OCI-LY7 (cell line): Measurements from ENCODE around the gene TMEM39A.

ENCODE experiments used
- CTCF ChIP-seq: fragments of 200-600 bp; sonication (generic); conservative IDR thresholded peaks from 2 replicates; pipeline ENCODE4 v1.5.1; 2014; ENCODE audit warnings: mild to moderate bottlenecking, antibody characterized with exemption, low read length, moderate library complexity, mixed read lengths
- EZH2phosphoT487 ChIP-seq: fragments of 200-600 bp; sonication (generic); IDR thresholded peaks from 2 replicates; pipeline ENCODE4 v1.6.1; 2018; ENCODE audit warnings: low read depth, borderline replicate concordance, mild to moderate bottlenecking, mixed run types, antibody characterized with exemption, low read length, moderate library complexity, mixed read lengths

GRCh38 chr3:119485563-119485962, 22.1 kb upstream of the TMEM39A start:
- TF ChIP-seq CTCF (no peak), EZH2phosphoT487 (no peak)
